Fibroblast of gingiva (primary cell): ENCODE results near the gene PTCD1.
"Not testable (repeated sequence)": the region's sequence is repeated elsewhere in the genome, so short reads cannot be mapped to it uniquely, and the experiment has no call there.

Experiments used
- DNase-seq: peaks from one replicate; pipeline ENCODE4 v3.0.0-alpha.2; 2011; ENCODE audit warnings: low read depth

PTCD1 gene

DNA sequence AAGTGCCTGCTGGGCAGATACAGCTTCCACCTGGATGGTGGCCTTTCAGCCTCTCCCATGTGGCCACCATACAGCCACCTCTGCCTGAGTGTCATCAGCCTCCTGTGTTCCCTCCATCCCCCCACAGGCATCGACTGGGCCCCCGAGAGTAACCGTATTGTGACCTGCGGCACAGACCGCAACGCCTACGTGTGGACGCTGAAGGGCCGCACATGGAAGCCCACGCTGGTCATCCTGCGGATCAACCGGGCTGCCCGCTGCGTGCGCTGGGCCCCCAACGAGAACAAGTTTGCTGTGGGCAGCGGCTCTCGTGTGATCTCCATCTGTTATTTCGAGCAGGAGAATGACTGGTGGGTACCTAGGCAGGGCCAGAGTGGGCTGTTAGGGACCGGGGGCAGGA lies 50.7 kb downstream of the PTCD1 start:
- DNase-seq = no peak

DNA sequence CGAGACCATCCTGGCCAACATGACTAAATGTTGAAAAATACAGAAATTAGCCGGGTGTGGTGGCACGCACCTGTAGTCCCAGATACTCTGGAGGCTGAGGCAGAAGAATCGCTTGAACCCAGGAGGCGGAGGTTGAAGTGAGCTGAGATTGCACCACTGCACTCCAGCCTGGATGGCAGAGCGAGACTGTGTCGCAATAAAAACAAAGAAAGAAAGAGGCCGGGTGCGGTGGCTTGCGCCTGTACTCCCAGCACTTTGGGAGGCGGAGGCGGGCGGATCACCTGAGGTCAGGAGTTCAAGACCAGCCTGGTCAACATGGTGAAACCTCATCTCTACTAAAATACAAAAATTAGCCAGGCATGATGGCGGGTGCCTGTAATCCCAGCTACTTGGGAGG lies 51.4 kb downstream of the PTCD1 start:
- not testable (repeated sequence) for DNase-seq

DNA sequence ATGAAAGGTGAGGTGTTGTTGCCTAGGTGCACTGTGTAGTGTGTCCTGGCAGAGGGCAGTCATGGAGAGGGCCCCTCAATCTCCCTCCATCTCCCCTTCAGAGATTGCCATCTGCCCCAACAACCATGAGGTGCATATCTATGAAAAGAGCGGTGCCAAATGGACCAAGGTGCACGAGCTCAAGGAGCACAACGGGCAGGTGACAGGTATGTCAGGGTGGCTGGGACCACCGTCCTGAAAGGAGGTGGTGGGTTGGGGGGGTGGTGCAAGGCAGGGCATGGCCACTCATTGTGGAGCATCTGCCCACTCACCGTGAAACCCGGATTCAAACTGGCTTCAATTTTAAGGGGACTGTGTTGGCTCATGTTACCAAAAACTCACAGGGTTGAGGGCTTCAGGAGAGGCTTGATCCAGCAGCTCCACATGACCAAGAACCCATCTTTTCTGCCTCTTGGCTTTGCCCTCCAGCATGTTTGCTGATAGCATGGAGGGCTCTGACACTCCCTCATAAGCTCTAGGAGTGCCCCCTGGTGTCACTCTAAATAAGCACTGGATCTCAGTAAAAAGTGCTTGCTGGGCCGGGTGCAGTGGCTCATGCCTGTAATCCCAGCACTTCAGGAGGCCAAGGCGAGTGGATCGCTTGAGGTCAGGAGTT lies 51.9 kb downstream of the PTCD1 start:
- DNase-seq = no peak

DNA sequence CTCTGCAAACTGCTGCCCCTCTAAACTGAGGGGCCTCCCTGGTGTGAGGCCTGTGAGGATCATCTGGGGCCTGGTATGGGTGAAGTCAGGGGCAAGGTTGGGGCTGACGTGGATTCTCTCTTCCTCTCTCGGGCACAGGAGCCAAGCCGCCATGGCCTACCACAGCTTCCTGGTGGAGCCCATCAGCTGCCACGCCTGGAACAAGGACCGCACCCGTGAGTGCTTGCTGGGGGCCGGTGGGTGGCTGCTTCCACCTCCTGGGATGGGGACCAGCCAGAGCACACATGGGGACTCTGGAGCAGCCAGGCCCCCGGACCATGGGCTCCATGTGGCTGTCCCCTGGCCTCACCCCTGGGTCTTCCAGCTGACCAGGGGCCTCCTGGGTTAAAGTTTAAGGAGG lies 53.0 kb downstream of the PTCD1 start:
- no peak for DNase-seq

DNA sequence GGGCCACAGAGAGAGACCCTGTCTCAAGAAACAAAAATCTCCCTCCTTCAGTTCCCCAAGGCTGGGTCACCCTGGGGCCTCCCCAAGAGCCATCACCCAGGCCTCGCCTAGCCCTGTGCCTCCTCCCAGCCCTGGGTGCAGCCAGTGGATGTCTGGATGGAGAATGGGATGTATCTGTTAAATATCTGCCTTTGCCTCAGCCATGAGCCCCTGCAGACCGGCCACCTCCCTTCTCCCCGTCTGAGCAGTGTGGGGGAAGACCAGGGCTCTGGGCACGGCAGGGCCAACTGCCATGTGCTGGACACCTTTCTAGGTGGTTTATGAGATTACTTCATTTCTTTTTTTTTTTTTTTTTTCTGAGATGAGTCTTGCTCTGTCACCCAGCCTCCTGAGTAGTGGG lies 54.1 kb downstream of the PTCD1 start:
- no peak for DNase-seq

DNA sequence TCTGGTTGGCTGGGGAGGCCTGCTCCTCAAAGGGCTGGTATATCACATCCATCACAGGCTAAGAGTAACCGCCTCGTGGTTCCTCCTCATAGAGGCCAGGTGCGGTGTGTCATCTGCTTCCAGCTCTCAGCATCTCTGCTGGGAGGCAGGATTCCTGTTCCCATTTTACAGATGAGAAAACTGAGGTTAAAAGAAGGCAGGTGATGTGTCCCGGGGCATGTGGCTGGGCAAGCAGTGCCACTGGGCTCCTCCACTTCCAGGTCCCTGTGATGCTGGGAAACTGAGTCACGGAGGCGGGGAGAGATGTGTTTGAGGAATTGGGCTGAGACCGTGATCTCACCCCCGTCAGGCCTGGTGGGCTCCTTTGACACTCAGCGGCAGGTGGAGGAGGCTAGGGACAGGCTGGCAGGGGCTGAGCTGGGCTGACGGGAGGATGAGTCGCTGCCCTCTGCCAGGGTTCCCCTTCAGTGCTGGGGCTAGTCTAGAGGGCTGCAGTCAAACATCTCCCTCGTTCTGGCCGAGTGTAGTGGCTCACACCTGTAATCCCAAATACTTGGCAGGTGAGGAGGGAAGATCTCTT lies 54.7 kb downstream of the PTCD1 start:
- DNase-seq = no peak

DNA sequence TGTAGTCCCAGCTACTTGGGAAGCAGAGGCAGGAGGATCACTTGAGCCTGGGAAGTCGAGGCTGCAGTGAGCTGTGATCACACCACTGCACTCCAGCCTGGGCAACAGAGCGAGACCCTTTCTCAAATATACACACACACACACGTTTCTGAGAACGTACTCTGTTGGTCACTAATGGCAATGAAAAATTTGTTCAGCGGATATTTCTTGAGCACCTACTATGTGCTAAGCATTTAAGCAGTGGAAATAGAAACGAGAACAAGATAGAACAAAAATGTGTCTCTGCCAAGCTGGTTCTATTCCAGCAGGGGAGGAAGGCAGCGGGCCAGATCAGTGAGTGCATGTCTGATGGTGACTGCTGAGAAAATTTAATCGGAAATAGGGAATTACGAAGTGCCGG lies 55.4 kb downstream of the PTCD1 start:
- DNase-seq = no peak

DNA sequence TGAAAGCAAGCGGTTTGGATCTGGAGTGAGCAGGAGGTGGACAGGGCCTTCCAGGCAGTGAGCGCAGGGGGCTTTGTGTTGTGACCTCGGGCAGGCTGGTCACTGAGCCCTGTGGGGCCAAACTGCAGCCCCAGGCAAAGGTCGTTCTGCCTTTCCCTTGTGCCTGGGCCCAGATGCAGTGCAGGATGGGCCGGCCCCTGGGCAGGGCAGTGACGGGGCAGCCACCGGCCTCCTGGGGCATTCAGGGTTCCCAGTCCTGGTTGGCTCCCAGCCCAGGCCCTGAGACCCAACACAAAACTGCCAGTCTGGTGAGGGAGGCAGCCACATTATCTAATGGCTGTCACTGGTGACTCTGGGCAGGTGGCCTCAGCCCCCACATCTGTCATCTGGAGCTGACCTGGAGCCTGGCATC lies 56.9 kb downstream of the PTCD1 start:
- DNase-seq = no peak

DNA sequence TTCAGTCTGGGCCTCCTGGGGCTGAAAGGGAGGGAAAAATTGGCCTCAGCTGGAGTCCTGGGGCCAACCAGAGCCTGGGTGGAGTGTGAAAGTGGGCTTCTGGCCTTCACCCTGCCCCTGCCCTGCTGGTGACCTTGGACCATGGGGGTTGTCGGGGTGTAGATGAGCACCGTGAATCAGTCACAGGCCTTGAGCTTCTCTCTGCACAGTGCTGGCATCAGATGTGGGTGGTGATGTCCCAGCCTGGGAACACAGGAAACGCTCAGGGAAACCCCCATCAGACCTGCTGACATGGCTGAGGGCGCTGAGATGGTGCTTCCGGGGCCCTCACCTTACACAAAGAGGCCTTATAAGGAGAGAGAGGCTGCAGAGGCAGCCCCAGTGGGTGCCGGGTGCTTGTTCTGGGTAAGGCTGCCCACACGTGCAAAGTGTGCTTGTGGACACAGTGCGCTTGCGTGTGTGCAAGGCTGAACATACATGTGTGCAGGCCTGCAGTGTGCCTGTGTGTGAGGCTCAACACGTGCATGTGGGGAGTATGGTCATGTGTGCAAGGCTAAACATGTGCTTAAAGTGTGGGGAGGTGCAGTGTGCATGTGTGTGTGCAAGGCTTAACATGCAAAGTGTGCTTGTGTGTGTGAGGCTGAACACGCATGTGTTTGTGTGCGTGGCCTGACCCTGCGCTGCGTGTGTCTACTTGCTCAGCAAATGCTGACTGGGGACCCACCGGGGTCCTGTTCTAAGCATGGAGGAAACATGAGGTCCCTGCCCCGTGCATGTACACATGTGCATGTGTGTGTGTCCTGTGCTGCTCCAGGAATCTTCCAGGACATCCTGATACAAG lies 57.6 kb downstream of the PTCD1 start:
- no peak for DNase-seq

DNA sequence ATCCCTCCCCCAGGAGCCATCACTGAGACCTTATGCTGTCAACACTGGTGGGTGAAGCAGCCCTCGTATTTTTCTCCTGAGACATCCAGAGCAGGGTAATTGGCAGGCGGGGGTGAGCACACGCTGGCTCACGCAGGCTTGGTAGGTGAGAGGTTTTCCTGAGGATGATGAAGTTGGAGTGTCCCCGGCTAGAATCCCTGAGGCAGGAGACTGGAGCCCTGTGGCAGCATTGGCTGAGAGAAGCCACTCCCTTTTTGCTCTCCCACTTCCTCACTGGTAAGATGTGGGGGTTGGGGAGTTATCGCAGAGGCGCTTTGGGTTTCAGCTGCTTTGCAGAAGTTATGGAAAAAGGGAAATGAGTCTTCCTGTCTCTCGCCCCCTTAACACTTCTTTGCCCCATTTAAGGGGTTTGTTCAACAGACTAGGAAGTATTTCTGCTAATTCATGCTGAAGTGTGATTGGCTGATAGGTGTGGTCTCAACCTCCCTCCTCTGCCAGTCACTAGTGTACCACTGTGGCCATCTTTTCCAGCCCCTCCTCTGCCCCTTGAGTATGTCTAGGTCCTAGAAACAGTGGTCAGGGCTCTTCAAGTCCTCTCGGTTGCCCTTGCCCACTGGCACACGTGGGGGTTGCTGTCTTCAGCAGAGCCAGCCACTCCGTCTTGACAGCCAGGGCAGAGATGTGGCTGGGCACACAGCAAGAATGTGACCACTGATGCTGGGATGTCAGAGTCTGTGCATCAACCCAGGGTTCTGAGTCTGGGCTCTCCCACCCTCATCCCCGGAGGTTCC lies 58.4 kb downstream of the PTCD1 start:
- DNase-seq = peak; percentile 59

DNA sequence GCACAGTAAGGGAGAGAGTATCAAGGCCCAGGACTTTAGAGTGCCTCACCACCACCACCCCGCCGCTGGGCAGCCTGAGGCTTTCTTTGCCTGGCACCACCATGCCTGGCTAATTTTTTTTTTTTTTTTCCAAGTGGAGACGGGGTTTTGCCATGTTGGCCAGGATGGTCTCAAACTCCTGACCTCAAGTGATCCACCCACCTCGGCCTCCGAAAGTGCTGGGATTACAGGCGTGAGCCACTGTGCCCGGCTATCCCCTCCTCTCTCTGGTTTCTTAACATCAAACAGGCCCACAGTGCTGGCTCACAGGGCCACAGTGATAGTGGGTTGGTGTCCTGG lies 58.9 kb downstream of the PTCD1 start:
- DNase-seq = not testable (repeated sequence)

DNA sequence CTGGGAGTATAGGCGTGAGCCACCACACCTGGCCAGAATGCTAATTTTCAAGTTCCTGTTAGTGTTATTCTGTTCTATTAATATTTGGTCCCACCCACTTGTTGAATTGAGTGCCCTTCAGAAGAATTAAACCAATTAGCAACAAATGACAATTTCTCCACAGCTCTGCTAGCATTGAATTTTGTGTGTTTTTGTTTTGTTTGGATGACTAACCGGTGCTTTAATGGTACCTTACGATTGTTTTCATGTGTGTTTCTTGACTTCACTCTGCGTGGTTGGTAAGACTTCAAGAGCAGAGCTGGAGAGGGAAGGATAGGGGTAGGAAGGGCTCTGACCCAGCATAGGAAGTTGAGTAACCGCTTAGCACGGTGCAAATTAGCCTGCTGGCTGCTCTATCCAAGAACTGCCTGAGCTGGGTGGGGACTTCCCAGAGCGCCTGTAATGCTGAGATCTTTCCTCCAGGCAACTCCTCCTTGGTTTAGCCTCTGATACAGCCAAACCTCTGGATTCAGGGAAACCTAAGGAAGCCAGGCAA lies 59.5 kb downstream of the PTCD1 start:
- peak; percentile 96 for DNase-seq

DNA sequence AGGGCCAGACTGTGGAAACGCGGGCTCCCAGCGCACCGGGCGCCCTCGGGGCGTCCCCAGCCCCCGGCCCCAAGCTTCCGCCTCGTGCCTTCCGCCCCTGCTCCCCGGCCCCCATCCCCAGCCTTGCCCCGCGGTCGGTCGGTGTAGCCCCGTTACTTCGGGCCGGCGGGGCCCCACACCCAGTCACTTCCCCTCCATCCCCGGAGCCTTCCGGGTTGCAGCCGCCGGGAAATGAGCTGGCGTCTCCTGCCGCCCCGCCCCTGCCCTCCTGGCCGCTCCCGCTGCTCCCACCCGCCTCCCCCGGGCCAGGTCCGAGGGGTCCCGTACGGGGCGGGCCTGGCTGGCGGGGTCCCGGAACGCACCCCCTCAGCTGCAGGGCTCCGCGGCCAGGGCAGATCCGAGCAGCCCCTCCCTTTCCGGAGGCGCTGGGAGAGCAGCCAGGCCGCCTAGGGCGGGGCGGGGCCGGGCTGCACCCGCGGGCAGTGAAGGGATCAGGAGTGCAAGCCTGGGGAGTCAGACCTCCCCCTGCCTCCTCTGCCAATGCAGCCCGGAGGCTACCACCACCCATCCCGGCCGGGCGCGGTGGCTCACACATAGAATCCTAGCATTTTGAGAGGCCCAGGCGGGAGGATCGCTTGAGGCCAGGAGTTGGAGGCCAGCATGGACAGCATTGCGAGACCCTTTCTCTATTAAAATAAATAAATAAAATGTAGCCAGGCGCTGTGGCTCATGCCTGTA lies 63.4 kb downstream of the PTCD1 start:
- peak; percentile 76 for DNase-seq

DNA sequence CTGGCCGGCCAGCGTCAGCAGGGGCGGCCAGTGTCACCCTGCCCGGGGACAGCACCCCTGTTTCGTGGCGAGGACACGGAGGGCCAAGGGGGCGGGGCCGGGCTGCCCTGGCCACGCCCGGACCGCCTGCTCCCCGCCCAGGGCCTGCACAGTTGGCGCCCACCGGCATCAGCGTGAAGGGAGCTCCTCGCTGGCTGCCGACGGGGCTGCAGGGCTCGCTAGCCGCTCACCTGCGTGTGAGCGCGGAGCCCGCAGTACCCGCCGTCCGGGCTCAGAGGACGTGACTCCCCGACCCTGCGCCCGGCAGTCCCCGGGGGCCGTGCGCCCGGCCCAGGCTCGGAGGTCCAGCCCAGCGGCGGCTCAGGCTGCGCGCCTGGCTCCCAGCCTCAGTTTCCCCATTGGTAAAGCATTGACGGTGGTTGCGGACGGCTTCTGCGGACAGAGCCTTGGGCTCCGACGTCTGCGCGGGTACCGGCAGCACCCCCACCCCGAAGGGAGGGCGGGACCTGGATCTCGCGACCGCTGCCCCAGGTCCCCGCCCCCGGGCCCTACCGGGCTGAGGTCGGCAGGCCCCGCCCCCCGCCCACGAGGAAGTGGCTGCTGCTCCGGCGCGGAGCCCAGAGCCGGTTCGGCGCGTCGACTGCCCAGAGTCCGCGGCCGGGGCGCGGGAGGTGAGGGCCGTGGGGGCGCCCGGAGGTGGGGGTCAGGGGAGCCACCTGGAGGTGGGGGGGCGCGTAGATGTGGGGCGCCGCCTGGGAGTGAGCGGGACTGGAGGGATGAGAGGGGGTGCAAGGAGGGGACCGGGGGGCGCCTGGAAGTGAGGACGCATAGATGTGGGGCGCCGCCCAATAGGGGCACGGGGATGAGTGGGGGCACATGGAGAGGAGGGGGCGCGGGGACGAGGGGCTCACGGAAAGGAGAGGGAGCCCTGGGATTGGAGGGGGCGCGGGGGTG lies 64.2 kb downstream of the PTCD1 start, which contains the start of gene ARPC1B:
ARPC1B (plus strand) TSS at position 620 of the 954 bp plus-strand sequence. CDS start 10,985 bp downstream, outside the sequence.
- DNase-seq = peak; percentile 71

DNA sequence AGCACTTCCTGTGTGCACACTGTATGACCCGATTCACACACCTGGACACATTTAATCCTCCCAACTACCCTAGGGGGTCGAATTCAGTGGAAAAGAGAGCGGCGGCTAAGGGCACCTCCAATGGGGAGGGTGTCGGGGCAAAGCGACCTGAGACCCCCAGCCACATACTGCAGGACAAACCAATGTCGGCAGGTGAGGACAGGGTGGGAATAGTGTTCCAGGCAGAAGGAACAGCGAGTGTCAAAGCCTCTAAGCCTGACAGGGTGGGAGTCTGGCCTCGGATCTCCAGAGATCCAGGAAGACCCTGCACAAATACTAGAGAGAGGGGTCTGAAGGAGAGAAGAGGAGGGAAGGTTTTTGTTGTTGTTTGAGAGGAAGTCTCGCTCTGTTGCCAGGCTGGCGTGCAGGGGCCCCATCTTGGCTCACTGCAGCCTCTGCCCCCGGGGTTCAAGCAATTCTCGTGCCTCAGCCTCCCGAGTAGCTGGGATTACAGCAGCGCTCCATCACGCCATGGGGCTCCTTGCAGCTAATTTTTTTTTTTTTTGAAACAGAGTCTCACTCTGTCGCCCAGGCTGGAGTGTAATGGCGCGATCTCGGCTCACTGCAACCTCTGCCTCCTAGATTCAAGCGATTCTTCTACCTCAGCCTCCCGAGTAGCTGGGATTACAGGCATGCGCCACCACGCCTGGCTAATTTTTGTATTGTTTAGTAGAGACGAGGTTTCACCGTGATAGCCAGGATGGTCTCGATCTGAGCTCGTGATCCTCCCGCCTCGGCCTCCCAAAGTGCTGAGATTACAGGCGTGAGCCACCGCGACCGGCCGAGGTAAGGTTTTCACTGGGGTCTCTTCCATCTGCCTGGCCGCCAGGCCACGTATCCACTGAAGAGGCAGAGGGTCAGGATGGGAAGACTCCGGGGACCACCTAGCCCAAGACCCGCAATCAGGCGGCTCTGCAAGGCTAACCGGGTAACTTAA lies 65.2 kb downstream of the PTCD1 start:
- no peak for DNase-seq

DNA sequence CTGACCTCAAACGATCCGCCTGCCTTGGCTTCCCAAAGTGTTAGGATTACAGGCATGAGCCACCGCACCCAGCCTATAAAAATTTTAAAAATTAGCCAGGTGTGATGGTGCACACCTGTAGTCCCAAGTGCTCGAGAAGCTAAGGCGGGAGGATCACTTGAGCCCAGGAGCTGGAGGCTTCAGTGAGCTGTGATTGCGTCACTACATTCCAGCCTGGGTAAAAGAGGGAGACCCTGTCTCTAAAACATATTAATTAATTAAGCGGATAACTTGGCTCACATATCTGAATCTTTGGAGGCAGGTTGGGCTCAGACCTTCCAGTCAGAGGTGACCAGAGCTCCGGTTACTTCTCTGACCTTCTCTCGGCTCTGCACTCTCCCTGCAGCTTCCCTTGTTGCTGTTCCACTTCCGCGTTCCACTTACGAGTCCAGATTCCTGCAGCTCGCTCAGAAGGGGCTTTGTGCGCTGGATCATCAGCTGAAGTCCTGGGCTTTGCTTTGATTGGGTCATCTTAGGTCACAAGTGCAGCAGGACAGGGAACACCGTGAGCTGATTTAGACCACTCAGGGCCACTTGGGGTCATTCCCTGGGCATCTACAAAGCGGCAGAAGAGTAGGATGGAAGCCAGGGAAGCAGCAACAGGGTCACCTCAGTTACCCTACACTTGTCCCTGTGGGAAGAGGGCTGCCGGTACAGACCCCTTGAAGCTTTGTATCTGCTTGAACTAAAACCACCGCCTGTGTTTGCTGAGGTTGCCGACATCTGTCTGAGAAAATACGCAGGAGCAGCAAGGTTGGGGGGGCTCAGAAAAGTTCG lies 66.1 kb downstream of the PTCD1 start:
- no peak for DNase-seq

DNA sequence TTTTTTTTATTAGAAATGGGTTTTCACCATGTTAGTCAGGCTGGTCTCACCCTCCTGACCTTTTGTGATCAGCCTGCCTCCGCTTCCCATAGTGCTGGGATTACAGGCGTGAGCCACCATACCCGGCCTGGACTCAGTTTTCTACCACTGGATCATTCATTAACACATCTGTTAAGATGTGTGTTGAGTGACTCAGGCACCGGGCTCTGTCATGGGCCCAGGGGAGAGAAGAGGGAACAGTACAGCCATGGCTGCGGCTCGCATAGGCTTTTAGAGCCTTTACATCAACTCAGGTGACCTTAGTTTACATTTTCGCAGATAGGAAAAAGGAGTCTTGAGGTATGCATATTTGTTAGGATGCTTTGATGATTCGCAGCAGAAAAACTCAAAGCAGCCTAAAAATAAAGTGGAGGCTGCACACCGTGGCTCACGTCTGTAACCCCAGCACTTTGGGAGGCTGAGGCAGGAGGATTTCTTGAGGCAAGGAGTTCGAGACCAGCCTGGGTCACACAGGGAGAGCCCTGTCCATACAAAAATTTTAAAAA lies 67.2 kb downstream of the PTCD1 start:
- no peak for DNase-seq
